GM20000 (cell line): ENCODE measurements around the gene LCN1.

ENCODE experiments used
- DNase-seq: peaks from one replicate; pipeline ENCODE4 v3.0.0; 2012; ENCODE audit warnings: low spot score
- CTCF ChIP-seq: IDR thresholded peaks from 2 replicates; pipeline ENCODE4 v1.5.1; 2012; ENCODE audit warnings: mild to moderate bottlenecking, control low read depth; ENCODE audit errors: extremely low read depth, missing control alignments

LCN1 gene

GRCh38 chr9:135478829-135479468, 42.3 kb upstream of the LCN1 start:
- peak; percentile 41 for DNase-seq
- TF ChIP-seq CTCF = no peak

GRCh38 chr9:135479469-135480052, 41.7 kb upstream of the LCN1 start, which contains the start of gene PPP1R26:
Gene PPP1R26, plus strand, starts transcription at chr9:135479782. Its CDS starts 4,729 bp downstream, at chr9:135484511.
- DNase-seq = peak; percentile 61
- TF ChIP-seq CTCF = no peak

GRCh38 chr9:135480071-135480939, 40.9 kb upstream of the LCN1 start:
- no peak for TF ChIP-seq CTCF
- peak; percentile 66 for DNase-seq

- no peak for DNase-seq
These were observed 40.3 kb upstream of the LCN1 start for GRCh38 chr9:135480940-135481310.

GRCh38 chr9:135482015-135482754, 39.1 kb upstream of the LCN1 start:
- DNase-seq = no peak

More at GRCh38 chr9:135480940-135481310, 40.3 kb upstream of the LCN1 start:
- TF ChIP-seq CTCF = no peak

GRCh38 chr9:135484460-135485277, 36.6 kb upstream of the LCN1 start:
- no peak for DNase-seq
- TF ChIP-seq CTCF = no peak

More at GRCh38 chr9:135482015-135482754, 39.1 kb upstream of the LCN1 start:
- TF ChIP-seq CTCF = no peak
